Measurements from ENCODE around the gene WNT9B. TPM values are rescaled to one million over a fixed set of nuclear protein-coding genes. Genes with fewer than 3 reads are reported as not detected.

The WNT9B gene
- total and polyA plus RNA-seq, 2 of the 13 experiments (the other 11 are each of a cell fraction or from before 2014, with no cell fraction given) = not detected

- TF ChIP-seq, protein P1, sequence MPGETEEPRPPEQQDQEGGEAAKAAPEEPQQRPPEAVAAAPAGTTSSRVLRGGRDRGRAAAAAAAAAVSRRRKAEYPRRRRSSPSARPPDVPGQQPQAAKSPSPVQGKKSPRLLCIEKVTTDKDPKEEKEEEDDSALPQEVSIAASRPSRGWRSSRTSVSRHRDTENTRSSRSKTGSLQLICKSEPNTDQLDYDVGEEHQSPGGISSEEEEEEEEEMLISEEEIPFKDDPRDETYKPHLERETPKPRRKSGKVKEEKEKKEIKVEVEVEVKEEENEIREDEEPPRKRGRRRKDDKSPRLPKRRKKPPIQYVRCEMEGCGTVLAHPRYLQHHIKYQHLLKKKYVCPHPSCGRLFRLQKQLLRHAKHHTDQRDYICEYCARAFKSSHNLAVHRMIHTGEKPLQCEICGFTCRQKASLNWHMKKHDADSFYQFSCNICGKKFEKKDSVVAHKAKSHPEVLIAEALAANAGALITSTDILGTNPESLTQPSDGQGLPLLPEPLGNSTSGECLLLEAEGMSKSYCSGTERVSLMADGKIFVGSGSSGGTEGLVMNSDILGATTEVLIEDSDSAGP (CRISPR knock-in tag; IDR thresholded peaks at IDR 0.05; ENCODE audit: borderline replicate concordance) = peak; percentile 70; the same call in 1 of the 2 replicates
- TF ChIP-seq KDM6A (CRISPR knock-in tag; IDR thresholded peaks at IDR 0.05; ENCODE audit: low read depth) (no peak), CHD4 (IDR thresholded peaks at IDR 0.05; ENCODE audit: borderline replicate concordance, low read length) (0 out of 2 replicates have a peak, but pooled peaks have one; percentile 64), MAFK (conservative IDR thresholded peaks at IDR 0.05 in 1 of 2, IDR thresholded peaks at IDR 0.05 in 1 of 2; ENCODE audit: low read length in 2 of 2) (no peak), ZNF7 (CRISPR knock-in tag; IDR thresholded peaks at IDR 0.05) (no peak), SMARCE1 (IDR thresholded peaks at IDR 0.05; ENCODE audit: borderline replicate concordance) (no peak), ZFP41 (CRISPR knock-in tag; IDR thresholded peaks at IDR 0.05; ENCODE audit: borderline replicate concordance) (no peak), FOSL1 (CRISPR knock-in tag; IDR thresholded peaks at IDR 0.05; ENCODE audit: borderline replicate concordance) (no peak), DMTF1 (CRISPR knock-in tag; IDR thresholded peaks at IDR 0.05) (no peak)
- TF ChIP-seq, protein P2, sequence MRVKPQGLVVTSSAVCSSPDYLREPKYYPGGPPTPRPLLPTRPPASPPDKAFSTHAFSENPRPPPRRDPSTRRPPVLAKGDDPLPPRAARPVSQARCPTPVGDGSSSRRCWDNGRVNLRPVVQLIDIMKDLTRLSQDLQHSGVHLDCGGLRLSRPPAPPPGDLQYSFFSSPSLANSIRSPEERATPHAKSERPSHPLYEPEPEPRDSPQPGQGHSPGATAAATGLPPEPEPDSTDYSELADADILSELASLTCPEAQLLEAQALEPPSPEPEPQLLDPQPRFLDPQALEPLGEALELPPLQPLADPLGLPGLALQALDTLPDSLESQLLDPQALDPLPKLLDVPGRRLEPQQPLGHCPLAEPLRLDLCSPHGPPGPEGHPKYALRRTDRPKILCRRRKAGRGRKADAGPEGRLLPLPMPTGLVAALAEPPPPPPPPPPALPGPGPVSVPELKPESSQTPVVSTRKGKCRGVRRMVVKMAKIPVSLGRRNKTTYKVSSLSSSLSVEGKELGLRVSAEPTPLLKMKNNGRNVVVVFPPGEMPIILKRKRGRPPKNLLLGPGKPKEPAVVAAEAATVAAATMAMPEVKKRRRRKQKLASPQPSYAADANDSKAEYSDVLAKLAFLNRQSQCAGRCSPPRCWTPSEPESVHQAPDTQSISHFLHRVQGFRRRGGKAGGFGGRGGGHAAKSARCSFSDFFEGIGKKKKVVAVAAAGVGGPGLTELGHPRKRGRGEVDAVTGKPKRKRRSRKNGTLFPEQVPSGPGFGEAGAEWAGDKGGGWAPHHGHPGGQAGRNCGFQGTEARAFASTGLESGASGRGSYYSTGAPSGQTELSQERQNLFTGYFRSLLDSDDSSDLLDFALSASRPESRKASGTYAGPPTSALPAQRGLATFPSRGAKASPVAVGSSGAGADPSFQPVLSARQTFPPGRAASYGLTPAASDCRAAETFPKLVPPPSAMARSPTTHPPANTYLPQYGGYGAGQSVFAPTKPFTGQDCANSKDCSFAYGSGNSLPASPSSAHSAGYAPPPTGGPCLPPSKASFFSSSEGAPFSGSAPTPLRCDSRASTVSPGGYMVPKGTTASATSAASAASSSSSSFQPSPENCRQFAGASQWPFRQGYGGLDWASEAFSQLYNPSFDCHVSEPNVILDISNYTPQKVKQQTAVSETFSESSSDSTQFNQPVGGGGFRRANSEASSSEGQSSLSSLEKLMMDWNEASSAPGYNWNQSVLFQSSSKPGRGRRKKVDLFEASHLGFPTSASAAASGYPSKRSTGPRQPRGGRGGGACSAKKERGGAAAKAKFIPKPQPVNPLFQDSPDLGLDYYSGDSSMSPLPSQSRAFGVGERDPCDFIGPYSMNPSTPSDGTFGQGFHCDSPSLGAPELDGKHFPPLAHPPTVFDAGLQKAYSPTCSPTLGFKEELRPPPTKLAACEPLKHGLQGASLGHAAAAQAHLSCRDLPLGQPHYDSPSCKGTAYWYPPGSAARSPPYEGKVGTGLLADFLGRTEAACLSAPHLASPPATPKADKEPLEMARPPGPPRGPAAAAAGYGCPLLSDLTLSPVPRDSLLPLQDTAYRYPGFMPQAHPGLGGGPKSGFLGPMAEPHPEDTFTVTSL (CRISPR knock-in tag; IDR thresholded peaks at IDR 0.05; ENCODE audit: borderline replicate concordance) = no peak
- TF ChIP-seq, protein P3, sequence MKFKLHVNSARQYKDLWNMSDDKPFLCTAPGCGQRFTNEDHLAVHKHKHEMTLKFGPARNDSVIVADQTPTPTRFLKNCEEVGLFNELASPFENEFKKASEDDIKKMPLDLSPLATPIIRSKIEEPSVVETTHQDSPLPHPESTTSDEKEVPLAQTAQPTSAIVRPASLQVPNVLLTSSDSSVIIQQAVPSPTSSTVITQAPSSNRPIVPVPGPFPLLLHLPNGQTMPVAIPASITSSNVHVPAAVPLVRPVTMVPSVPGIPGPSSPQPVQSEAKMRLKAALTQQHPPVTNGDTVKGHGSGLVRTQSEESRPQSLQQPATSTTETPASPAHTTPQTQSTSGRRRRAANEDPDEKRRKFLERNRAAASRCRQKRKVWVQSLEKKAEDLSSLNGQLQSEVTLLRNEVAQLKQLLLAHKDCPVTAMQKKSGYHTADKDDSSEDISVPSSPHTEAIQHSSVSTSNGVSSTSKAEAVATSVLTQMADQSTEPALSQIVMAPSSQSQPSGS (CRISPR knock-in tag; IDR thresholded peaks at IDR 0.05) = no peak
- TF ChIP-seq, protein P4, sequence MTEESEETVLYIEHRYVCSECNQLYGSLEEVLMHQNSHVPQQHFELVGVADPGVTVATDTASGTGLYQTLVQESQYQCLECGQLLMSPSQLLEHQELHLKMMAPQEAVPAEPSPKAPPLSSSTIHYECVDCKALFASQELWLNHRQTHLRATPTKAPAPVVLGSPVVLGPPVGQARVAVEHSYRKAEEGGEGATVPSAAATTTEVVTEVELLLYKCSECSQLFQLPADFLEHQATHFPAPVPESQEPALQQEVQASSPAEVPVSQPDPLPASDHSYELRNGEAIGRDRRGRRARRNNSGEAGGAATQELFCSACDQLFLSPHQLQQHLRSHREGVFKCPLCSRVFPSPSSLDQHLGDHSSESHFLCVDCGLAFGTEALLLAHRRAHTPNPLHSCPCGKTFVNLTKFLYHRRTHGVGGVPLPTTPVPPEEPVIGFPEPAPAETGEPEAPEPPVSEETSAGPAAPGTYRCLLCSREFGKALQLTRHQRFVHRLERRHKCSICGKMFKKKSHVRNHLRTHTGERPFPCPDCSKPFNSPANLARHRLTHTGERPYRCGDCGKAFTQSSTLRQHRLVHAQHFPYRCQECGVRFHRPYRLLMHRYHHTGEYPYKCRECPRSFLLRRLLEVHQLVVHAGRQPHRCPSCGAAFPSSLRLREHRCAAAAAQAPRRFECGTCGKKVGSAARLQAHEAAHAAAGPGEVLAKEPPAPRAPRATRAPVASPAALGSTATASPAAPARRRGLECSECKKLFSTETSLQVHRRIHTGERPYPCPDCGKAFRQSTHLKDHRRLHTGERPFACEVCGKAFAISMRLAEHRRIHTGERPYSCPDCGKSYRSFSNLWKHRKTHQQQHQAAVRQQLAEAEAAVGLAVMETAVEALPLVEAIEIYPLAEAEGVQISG (CRISPR knock-in tag; IDR thresholded peaks at IDR 0.05) = peak; percentile 34; the same call in 1 of the 2 replicates
Observed at GRCh38 chr17:46841561-46842379, 9.6 kb upstream of the WNT9B start (continued).
